A673 (cell line): ENCODE results near the gene UVRAG.
"Not testable (repeated sequence)": the region's sequence is repeated elsewhere in the genome, so short reads cannot be mapped to it uniquely, and the experiment has no call there.

Experiments used
- CTCF ChIP-seq: fragments of 300-800, 200-600 bp; sonication (generic); conservative IDR thresholded peaks from 2 replicates; pipeline ENCODE4 v1.5.1; 2017; ENCODE audit warnings: low read depth, mild to moderate bottlenecking, antibody characterized with exemption, low read length, moderate library complexity, mixed read lengths
- EZH2 ChIP-seq: fragments of 200-600 bp; sonication (generic); IDR thresholded peaks from 2 replicates; pipeline ENCODE4 v1.6.1; 2017; ENCODE audit warnings: borderline replicate concordance, low read depth, mild to moderate bottlenecking, mixed read lengths, antibody characterized with exemption, low read length; ENCODE audit not compliant: poor library complexity, severe bottlenecking

- TF ChIP-seq CTCF, EZH2: not testable (repeated sequence)
Observed at GRCh38 chr11:75979075-75979474, 164.1 kb downstream of the UVRAG start.
